Measurements from ENCODE around the gene GSTP1.

The GSTP1 gene

DNA sequence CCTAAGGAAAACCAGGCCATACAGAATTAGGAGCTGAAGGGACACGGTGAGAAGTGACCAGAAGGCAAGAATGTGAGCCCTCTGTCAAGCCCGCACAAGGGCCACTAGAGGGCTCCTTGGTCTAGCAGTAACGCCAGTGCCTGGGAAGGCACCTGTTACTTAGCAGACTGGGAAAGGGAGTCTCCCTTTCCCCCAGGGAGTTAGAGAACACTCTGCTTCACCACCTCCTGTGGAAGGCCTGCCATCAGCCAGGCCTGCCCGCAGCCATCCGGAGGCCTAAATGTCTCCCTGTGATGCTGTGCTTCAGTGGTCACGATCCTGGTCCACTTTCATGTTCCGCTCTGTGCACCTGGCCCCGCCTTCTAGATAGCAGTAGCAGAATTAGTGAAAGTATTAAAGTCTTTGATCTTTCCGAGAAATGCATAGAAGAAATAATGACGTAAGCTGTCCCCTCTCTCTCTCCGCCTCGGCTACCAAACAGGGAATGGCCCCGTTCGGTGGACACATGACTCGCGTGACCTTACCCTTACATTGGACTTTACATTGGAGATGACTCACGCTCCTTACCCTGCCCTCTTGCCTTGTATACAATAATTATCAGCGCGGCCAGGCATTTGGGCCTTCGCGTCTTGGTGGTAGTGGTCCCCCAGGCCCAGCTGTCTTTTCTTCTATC, 10.7 kb upstream of the GSTP1 start:
- no peaks in the 10 kb centered on the region for H3K36me3 ChIP-seq (ENCODE audit: control insufficient read depth, insufficient read depth, low read length)
- H3K27ac ChIP-seq: no peak overlapping the region
- H3K4me1 ChIP-seq: no peaks in the 10 kb centered on the region
- no peaks in the 10 kb centered on the region for H3K79me2 ChIP-seq
- no peak overlapping the region for H3K4me2 ChIP-seq (ENCODE audit: low read length)
- H2AFZ ChIP-seq: no peak overlapping the region
- peak; percentile 68 for TF ChIP-seq CTCF (IDR thresholded peaks at IDR 0.05)
- no peak overlapping the region for H3K9ac ChIP-seq
- H3K27me3 ChIP-seq (ENCODE audit: control insufficient read depth, insufficient read depth, low read length): no peaks in the 10 kb centered on the region
- H3K4me3 ChIP-seq (ENCODE audit: low read depth, low read length): no peak overlapping the region
- H3K9me3 ChIP-seq (ENCODE audit: control insufficient read depth, low read length): no peaks in the 10 kb centered on the region

GRCh38 chr11:67574938-67575337, 8.7 kb upstream of the GSTP1 start:
- Histone ChIP-seq H3K27ac (no peak overlapping the region), H2AFZ (no peak overlapping the region), H3K36me3 (ENCODE audit: control insufficient read depth, insufficient read depth, low read length) (no peaks in the 10 kb centered on the region), H3K9me3 (ENCODE audit: control insufficient read depth, low read length) (no peaks in the 10 kb centered on the region), H3K4me2 (ENCODE audit: low read length) (no peak overlapping the region), H3K9ac (no peak overlapping the region), H3K4me1 (no peaks in the 10 kb centered on the region), H3K4me3 (ENCODE audit: low read depth, low read length) (no peak overlapping the region), H3K27me3 (ENCODE audit: control insufficient read depth, insufficient read depth, low read length) (no peaks in the 10 kb centered on the region), H3K79me2 (no peaks in the 10 kb centered on the region)
- no peak for TF ChIP-seq CTCF (IDR thresholded peaks at IDR 0.05)

- H3K36me3 ChIP-seq (ENCODE audit: control insufficient read depth, insufficient read depth, low read length): no peaks in the 10 kb centered on the region
- no peaks in the 10 kb centered on the region for H3K4me1 ChIP-seq
- H3K27ac ChIP-seq: peak overlapping the region; percentile 81
- H3K4me3 ChIP-seq (ENCODE audit: low read depth, low read length): no peak overlapping the region
- no peaks in the 10 kb centered on the region for H3K79me2 ChIP-seq
- H3K4me2 ChIP-seq (ENCODE audit: low read length): no peak overlapping the region
- H3K9me3 ChIP-seq (ENCODE audit: control insufficient read depth, low read length): no peaks in the 10 kb centered on the region
- no peak overlapping the region for H3K9ac ChIP-seq
- H2AFZ ChIP-seq: peak overlapping the region; percentile 38
- TF ChIP-seq CTCF (IDR thresholded peaks at IDR 0.05): no peak
- H3K27me3 ChIP-seq (ENCODE audit: control insufficient read depth, insufficient read depth, low read length): no peaks in the 10 kb centered on the region
Observed at GRCh38 chr11:67576735-67577475, 6.7 kb upstream of the GSTP1 start.

GRCh38 chr11:67577951-67578350, 5.7 kb upstream of the GSTP1 start:
- Histone ChIP-seq H3K4me3 (ENCODE audit: low read depth, low read length) (no peak overlapping the region), H2AFZ (peak overlapping the region; percentile 38), H3K36me3 (ENCODE audit: control insufficient read depth, insufficient read depth, low read length) (no peaks in the 10 kb centered on the region), H3K4me2 (ENCODE audit: low read length) (no peak overlapping the region), H3K4me1 (peaks cover 5% of the 10 kb centered on the region), H3K27me3 (ENCODE audit: control insufficient read depth, insufficient read depth, low read length) (no peaks in the 10 kb centered on the region), H3K9ac (no peak overlapping the region), H3K79me2 (no peaks in the 10 kb centered on the region), H3K9me3 (ENCODE audit: control insufficient read depth, low read length) (no peaks in the 10 kb centered on the region), H3K27ac (peak overlapping the region; percentile 81)
- no peak for TF ChIP-seq CTCF (IDR thresholded peaks at IDR 0.05)

Data from parathyroid adenoma (tissue), 2 donors.